Keratinocyte (primary cell): ENCODE measurements around the gene EYS. TPM values are rescaled to one million over a fixed set of nuclear protein-coding genes. Genes with fewer than 3 reads are reported as not detected.
"Not testable (repeated sequence)": the region's sequence is repeated elsewhere in the genome, so short reads cannot be mapped to it uniquely, and the experiment has no call there.

Experiments used
- DNase-seq: peaks from one replicate; pipeline ENCODE4 v3.0.0-alpha.2; 2011; ENCODE audit warnings: low read depth, missing footprints, low spot score
- FAIRE-seq: peaks from 2 replicates; lab custom pipeline; 2011; peaks lifted over from hg19 to GRCh38; lab: Jason Lieb, UNC
- H2AFZ ChIP-seq: 2 replicates; pipeline ENCODE4 v1.6.0; 2012; ENCODE audit warnings: low read length, control low read depth, inconsistent platforms; ENCODE audit not compliant: control insufficient read depth
- H3K27ac ChIP-seq: 2 replicates; pipeline ENCODE4 v1.5.1; 2011; ENCODE audit warnings: low read length; ENCODE audit not compliant: control insufficient read depth, insufficient read depth
- H3K27me3 ChIP-seq: 3 replicates; pipeline ENCODE4 v1.6.0; 2011; ENCODE audit warnings: low read length; ENCODE audit not compliant: control insufficient read depth, insufficient read depth; ENCODE audit errors: extremely low read depth
- H3K36me3 ChIP-seq, 2 experiments: 2 replicates in 1 of 2; 3 replicates in 1 of 2; pipeline ENCODE4 v1.5.1; 2011; ENCODE audit warnings: low read length in 2 of 2, mild to moderate bottlenecking in 1 of 2; ENCODE audit not compliant: control insufficient read depth in 2 of 2, insufficient read depth in 2 of 2; ENCODE audit errors: extremely low read depth in 1 of 2
- H3K4me1 ChIP-seq: 3 replicates; pipeline ENCODE4 v1.5.1; 2011; ENCODE audit warnings: low read length; ENCODE audit not compliant: control insufficient read depth, insufficient read depth; ENCODE audit errors: extremely low read depth
- H3K4me2 ChIP-seq: 3 replicates; pipeline ENCODE4 v1.6.0; 2011; ENCODE audit warnings: low read depth, low read length; ENCODE audit not compliant: control insufficient read depth, insufficient read depth; ENCODE audit errors: extremely low read depth
- H3K4me3 ChIP-seq, 3 experiments: fragments of 200-600 bp in 1 of 3; sonication (generic) in 1 of 3; 2 replicates in 2 of 3; 3 replicates in 1 of 3; pipeline ENCODE4 v1.5.1; 2011 to 2016; ENCODE audit warnings: low read length in 3 of 3, mild to moderate bottlenecking in 3 of 3, control low read depth in 2 of 3, inconsistent platforms in 1 of 3, low read depth in 1 of 3, mixed read lengths in 1 of 3, mixed run types in 1 of 3, moderate library complexity in 1 of 3; ENCODE audit not compliant: control insufficient read depth in 2 of 3, insufficient read depth in 2 of 3; ENCODE audit errors: extremely low read depth in 1 of 3
- H3K79me2 ChIP-seq: 2 replicates; pipeline ENCODE4 v1.6.0; 2012; ENCODE audit warnings: low read length; ENCODE audit not compliant: control insufficient read depth, insufficient read depth
- H3K9ac ChIP-seq: 3 replicates; pipeline ENCODE4 v1.6.0; 2011; ENCODE audit warnings: low read length; ENCODE audit not compliant: control insufficient read depth, insufficient read depth; ENCODE audit errors: extremely low read depth
- H3K9me1 ChIP-seq: 3 replicates; pipeline ENCODE4 v1.6.0; 2011; ENCODE audit warnings: low read length; ENCODE audit not compliant: control insufficient read depth, insufficient read depth; ENCODE audit errors: extremely low read depth
- H3K9me3 ChIP-seq: 2 replicates; pipeline ENCODE4 v1.5.1; 2012; ENCODE audit warnings: low read depth, low read length; ENCODE audit not compliant: control insufficient read depth
- H4K20me1 ChIP-seq: 3 replicates; pipeline ENCODE4 v1.6.0; 2011; ENCODE audit warnings: low read length; ENCODE audit not compliant: control insufficient read depth, insufficient read depth; ENCODE audit errors: extremely low read depth
- CTCF ChIP-seq, 3 experiments: IDR thresholded peaks in 1 of 3; conservative IDR thresholded peaks in 1 of 3; optimal IDR thresholded peaks in 1 of 3; 2 replicates in 2 of 3; 3 replicates in 1 of 3; pipeline versions ENCODE3 to v1.5.1; 2011; ENCODE audit warnings: low read length in 3 of 3, mild to moderate bottlenecking in 3 of 3, moderate library complexity in 2 of 3, control low read depth in 1 of 3, inconsistent platforms in 1 of 3; ENCODE audit not compliant: insufficient read depth in 2 of 3; ENCODE audit errors: extremely low read depth in 1 of 3
- EZH2 ChIP-seq: IDR thresholded peaks from one replicate; pipeline ENCODE4 v1.6.1; 2012; ENCODE audit warnings: inconsistent platforms, mild to moderate bottlenecking, low read length, moderate library complexity
- dilution Hi-C: fragments of 300-500 bp; cut with MboI; formaldehyde crosslinking; loops from one replicate; pipeline ENCODE4 v1.7.0; 2020; ENCODE audit warnings: low sequenced_read_pairs; ENCODE audit not compliant: extremely low pct_ligation_motif_present
- polyA plus RNA-seq, 5 experiments: library from polyadenylated mRNA; depleted of rRNA in 3 of 5; stranded (reverse) in 3 of 5; stranded (forward) in 1 of 5; unstranded in 1 of 5; fragments of >200 nt; gene quantifications; 1 replicate in 1 of 5; 2 replicates in 3 of 5; 3 replicates in 1 of 5; pipeline versions ENCODE4 v1.2.1 to v1.2.3, GENCODE V29; 2011 to 2012; ENCODE audit warnings: missing spikeins in 2 of 5, low read depth in 1 of 5, low replicate concordance in 1 of 5

EYS gene
- polyA plus RNA-seq, 1 donor (not counting 4 experiments of a cell fraction or from before 2014, with no cell fraction given) = 0.34 TPM

GRCh38 chr6:63935732-63936131, 1771.3 kb downstream of the EYS start:
- no peaks in the 10 kb centered on the region for H3K9me3 ChIP-seq
- no peak overlapping the region for H3K4me2 ChIP-seq
- FAIRE-seq (no peak), DNase-seq (no peak)
- no peaks in the 10 kb centered on the region for H4K20me1 ChIP-seq
- H3K9ac ChIP-seq = no peak overlapping the region
- TF ChIP-seq CTCF (optimal IDR thresholded peaks at IDR 0.05 in 1 of 3, IDR thresholded peaks at IDR 0.05 in 1 of 3, conservative IDR thresholded peaks at IDR 0.05 in 1 of 3; ENCODE audit: extremely low read depth in 1 of 3, insufficient read depth in 2 of 3, low read length in 3 of 3) (no peak), EZH2 (no peak)
- H3K4me3 ChIP-seq = no peak overlapping the region
- no peaks in the 10 kb centered on the region for H3K36me3 ChIP-seq
- H3K9me1 ChIP-seq = no peaks in the 10 kb centered on the region
- no peaks in the 10 kb centered on the region for H3K79me2 ChIP-seq
- no peak overlapping the region for H2AFZ ChIP-seq
- no peak overlapping the region for H3K27ac ChIP-seq
- dilution Hi-C loops = no loop called here
- H3K27me3 ChIP-seq = no peaks in the 10 kb centered on the region
- H3K4me1 ChIP-seq = no peaks in the 10 kb centered on the region

DNA sequence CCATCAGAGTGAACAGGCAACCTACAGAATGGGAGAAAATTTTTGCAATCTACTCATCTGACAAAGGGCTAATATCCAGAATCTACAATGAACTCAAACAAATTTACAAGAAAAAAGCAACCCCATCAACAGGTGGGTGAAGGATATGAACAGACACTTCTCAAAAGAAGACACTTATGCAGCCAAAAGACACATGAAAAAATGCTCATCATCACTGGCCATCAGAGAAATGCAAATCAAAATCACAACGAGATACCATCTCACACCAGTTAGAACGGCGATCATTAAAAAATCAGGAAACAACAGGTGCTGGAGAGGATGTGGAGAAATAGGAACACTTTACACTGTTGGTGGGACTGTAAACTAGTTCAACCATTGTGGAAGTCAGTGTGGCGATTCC, 1773.1 kb downstream of the EYS start:
- DNase-seq, H4K20me1 ChIP-seq, H3K4me2 ChIP-seq, FAIRE-seq, H3K9me3 ChIP-seq, H3K27ac ChIP-seq, H3K36me3 ChIP-seq, H3K79me2 ChIP-seq, H3K27me3 ChIP-seq, H3K9ac ChIP-seq, H2AFZ ChIP-seq, H3K9me1 ChIP-seq, H3K4me3 ChIP-seq, dilution Hi-C loops, H3K4me1 ChIP-seq: not testable (repeated sequence)

DNA sequence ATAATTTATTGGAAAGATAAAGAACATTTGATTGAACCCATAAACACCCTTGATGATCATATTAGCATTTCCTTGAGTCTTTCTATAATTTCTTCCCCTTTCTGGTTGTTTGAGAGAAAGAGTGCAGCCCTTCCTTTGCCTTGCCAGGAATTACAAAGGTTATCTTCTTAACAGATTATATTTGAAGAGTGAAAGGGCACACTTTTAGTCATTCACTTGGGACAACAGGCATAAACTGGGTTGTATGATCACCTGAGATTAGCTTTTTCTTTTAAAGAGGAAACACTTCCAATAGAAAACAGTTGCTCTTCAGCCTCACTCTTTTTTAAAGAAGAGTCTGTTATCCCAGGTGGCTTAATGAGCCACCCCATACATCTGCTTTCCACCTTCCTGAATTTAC, 1776.2 kb downstream of the EYS start:
- no peaks in the 10 kb centered on the region for H3K27me3 ChIP-seq
- no peak for FAIRE-seq
- no peak for DNase-seq
- H3K9me1 ChIP-seq = no peaks in the 10 kb centered on the region
- dilution Hi-C loops = no loop called here
- H3K4me2 ChIP-seq = no peak overlapping the region
- no peaks in the 10 kb centered on the region for H3K36me3 ChIP-seq
- H3K79me2 ChIP-seq = no peaks in the 10 kb centered on the region
- no peak overlapping the region for H3K4me3 ChIP-seq
- no peak for TF ChIP-seq CTCF (optimal IDR thresholded peaks at IDR 0.05 in 1 of 3, IDR thresholded peaks at IDR 0.05 in 1 of 3, conservative IDR thresholded peaks at IDR 0.05 in 1 of 3; ENCODE audit: extremely low read depth in 1 of 3, insufficient read depth in 2 of 3, low read length in 3 of 3)
- no peak for TF ChIP-seq EZH2
- no peak overlapping the region for H2AFZ ChIP-seq
- H3K27ac ChIP-seq = no peak overlapping the region
- H3K4me1 ChIP-seq = no peaks in the 10 kb centered on the region
- H3K9ac ChIP-seq = no peak overlapping the region
- H3K9me3 ChIP-seq = no peaks in the 10 kb centered on the region
- H4K20me1 ChIP-seq = no peaks in the 10 kb centered on the region
